ENCODE data around the gene TRAPPC5.

The TRAPPC5 gene

DNA sequence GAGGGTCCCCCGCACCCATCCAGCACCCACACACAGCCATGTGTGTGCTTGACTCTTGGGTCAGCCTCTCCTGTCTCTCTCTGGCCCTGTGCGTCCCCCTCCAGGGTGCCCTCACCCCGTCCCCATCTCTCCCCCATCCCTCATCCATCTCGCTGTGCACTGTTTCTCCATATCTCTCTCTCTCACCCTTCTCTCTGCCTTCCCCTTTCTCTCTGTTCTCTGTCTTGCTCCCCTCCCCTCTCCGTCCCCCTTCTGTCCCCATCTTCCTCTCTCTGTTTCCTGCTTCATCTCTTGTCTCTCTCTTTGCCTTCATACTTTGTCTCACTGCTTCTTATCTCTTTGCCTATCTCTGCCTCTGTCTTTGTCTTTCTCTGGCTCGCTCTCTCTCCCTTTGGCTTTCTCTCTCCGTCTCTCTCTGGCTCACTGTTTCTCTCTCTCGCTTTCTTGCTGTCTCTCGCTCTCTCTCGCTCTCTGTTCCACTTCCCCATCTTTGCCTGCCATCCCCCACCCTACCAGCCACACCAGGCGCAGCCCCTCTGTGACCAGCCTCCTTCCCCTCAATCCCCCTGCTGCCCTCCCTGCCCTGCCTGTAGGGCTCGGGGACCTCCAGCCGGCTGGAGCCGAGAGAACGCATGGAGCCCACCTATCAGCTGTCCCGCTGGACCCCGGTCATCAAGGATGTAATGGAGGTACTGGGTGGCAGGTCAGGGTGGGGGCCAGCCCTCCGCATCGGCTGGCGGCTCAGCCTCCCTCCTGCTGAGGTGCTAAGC lies 34.8 kb upstream of the TRAPPC5 start:
- no peak for DNase-seq (ENCODE audit: low read depth, low spot score)

- no peak for DNase-seq (ENCODE audit: low read depth, low spot score)
Measured at GRCh38 chr19:7646426-7646700, 34.3 kb upstream of the TRAPPC5 start.

GRCh38 chr19:7647156-7647555 lies 33.5 kb upstream of the TRAPPC5 start:
- no peak for DNase-seq (ENCODE audit: low read depth, low spot score)

DNA sequence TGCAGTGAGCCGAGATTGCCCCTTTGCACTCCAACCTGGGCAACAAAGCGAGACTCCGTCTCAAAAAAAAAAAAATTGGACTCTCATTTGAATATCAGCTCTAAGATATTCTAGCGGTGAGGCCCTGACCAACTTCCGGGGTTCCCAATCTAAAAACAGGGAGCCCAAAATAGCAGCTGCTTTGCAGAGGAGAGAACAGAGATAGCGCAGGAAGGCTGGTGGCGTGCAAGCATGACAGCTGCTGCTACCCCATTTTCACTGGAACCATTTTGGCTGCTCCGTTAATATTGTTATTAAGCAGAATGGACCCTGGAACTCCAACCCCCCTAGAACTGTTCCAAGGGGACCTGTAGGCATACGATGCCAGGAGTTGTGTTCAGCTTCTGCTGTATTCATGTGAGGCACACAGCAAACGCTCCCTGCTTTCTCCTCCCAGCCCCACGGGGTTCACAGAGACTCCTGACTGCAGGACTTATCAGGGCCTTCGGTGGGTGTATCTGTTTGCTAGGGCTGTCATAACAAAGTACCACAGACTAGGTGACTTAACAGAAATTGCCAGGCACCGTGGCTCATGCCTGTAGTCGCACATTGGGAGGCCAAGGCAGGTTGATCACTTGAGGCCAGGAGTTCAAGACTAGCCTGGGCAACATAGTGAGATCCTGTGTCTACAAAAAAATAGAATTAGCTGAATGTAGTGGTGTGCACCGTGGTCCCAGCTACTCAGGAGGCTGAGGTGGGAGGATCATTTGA lies 32.2 kb upstream of the TRAPPC5 start:
- no peak for DNase-seq (ENCODE audit: low read depth, low spot score)

DNA sequence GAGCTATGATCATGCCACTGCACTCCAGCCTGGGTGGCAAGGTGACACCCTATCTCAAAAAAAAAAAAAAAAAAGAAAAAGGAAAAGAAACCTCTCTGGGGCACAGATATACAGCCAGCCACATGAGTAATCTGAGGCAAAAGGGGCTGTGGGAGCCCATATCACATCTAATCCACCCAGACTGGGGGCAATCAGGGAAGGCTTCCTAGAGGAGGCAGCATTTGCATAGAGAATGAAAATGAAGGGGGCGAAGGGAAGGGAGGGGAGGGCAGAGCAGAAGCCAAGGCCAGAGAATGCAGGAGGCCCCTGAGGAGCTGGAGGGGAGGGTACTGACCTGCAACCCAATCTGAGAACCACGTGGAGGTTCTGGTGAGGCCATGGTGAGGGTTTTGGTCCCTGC lies 30.5 kb upstream of the TRAPPC5 start:
- no peak for DNase-seq (ENCODE audit: low read depth, low spot score)

DNA sequence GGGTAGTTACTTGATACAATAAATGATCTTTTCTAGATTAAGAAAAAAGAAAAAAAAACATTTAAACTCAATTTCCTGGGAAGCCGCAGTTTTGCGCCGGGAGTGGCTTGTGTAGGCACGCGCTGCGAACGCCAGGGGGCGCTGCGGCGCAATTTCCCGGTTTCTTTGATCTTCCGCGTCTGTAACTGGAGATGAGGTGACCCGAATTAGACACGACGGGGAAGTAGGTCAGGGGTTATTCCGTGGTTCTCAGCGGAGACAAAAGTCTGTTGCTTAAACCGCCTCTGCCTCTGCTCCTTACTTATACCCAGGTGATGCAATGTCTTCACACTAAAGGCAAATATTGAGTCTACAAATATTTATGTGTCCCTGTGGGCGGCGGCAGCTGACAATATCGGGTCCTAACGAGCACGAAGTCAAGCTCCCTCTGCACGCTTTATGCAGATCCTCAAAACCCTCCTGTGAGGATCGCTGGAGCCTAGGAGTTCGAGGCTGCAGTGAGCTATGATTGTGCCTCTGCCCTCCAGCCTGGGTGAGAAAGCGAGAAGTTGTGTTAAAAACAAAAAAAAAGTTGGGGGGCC lies 28.5 kb upstream of the TRAPPC5 start:
- peak; percentile 79 for DNase-seq (ENCODE audit: low read depth, low spot score)

DNA sequence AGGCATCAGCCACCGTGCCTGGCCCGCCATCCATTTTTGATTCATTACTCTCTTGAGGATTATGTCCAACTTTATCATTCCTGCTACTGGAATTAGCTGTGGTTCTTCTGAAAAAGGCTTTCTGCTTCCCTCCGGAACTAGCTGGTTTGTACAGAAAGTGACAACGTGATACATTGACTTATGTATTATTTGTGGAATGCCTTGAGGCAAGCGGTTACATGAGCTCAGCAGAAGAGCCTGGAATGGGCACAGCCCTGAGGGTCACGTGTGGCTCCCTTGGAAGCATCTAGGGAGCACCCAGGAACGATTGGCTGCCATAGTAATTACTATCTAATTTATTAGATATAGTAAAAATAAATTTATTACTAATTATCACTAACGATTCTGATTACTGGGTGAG lies 26.2 kb upstream of the TRAPPC5 start:
- no peak for DNase-seq (ENCODE audit: low read depth, low spot score)

GRCh38 chr19:7655581-7655980 lies 25.1 kb upstream of the TRAPPC5 start:
- no peak for DNase-seq (ENCODE audit: low read depth, low spot score)

DNA sequence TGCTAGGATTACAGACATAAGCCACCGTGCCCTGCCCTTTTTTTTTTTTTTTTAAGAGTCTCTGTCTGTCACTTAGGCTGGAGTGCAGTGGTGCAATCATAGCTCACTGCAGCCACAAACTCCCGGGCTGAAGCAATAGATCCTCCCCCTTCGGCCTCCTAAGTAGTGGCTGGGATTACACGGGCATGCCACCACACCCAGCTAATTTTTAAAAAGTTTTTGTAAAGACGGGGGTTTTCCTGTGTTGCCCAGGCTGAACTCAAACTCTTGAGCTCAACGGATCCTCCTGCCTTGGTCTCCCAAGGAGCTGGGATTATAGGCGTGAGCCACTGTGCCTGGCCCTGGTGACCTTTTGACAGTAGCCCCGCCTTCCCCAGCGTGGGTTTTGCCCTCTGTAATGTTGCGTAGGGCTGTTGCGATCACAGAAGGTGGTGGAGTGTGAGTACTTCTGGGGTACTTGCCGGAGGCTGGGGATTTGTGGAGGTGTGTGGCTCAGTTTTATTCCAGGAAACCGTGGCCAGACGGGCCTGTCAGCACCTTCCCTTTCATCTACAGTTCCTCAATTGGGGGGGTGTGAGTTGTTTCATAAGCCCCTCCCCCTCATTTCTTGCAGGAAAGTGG lies 23.4 kb upstream of the TRAPPC5 start:
- no peak for DNase-seq (ENCODE audit: low read depth, low spot score)

GRCh38 chr19:7658219-7658686 lies 22.4 kb upstream of the TRAPPC5 start:
- DNase-seq (ENCODE audit: low read depth, low spot score), result no peak

DNA sequence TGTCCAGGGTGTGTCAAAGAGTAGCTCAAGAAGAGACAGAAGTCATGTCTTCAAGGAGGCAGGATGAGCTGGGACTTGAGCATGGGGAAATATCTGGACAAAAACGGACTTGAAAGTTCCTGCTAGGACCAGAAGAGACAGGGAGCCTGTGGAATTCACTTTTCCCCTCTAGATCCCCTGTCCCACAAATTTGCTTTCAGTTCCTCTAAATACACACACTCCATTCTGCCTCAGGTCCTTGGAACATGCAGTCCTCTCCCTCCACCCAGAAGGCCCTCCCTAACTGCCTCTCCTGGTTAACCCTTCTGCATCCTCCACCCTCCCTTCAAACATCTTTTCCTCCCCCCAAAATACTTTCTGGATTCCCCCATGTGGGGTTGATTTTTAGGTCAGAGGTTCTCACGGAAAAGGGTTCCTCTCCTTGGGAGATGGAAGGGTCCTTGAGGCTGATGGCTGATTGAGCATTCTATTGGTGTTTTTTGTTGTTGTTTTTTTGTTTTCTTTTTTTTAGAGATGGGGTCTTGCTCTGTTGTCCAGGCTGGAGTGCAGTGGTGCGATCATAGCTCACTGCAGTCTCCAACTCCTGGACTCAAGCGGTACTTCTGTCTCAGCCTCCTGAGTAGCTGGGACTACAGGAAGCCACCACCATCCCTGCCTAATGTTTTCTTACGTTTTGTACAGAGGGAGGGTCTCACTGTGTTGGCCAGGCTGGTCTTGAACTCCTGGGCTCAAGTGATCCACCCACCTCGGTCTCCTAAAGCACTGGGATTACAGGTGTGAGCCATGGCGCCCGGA lies 18.7 kb upstream of the TRAPPC5 start:
- no peak for DNase-seq (ENCODE audit: low read depth, low spot score)

DNA sequence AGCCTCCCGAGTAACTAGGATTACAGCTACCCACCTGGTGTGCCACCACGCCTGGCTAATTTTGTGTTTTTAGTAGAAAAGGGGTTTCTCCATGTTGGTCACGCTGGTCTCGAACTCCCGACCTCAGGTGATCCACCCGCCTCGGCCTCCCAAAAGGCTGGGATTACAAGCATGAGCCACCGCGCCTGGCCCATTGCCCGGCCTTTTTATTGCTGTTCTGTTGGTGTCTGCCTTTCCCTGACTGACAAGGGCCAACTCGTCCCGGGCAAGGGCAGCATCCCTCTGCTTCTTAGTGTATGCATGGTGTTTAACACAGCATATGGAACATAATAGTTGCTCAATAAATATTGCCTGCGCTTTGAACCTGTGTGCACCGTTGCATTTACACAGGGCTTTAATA lies 18.0 kb upstream of the TRAPPC5 start:
- DNase-seq (ENCODE audit: low read depth, low spot score), result no peak

- DNase-seq (ENCODE audit: low read depth, low spot score), result no peak
Measured at GRCh38 chr19:7663706-7664105, 16.9 kb upstream of the TRAPPC5 start.

DNA sequence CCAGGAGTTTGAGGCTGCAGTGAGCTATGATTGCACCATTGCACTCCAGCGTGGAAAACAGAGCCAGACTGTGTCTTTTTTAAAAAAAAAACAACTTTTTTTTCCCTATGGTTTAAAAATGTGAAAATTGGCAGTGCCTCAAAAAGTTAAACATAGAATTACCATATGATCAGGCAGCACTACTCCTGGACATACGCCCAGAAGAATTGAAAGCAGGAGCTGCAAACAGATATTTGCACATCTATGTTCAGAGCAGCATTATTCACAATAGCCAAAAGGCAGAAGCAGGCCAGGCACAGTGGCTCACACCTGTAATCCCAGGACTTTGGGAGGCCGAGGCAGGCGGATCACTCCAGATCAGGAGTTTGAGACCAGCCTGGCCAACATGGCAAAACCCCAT lies 15.6 kb upstream of the TRAPPC5 start:
- no peak for DNase-seq (ENCODE audit: low read depth, low spot score)

- DNase-seq (ENCODE audit: low read depth, low spot score), result no peak
Measured at GRCh38 chr19:7668842-7669241, 11.8 kb upstream of the TRAPPC5 start, which contains the start of gene RETN. TSS of gene RETN (plus strand) at chr19:7669049. CDS start at chr19:7669327, 278 bp downstream.

- no peak for DNase-seq (ENCODE audit: low read depth, low spot score)
Measured at GRCh38 chr19:7669641-7670040, 11.0 kb upstream of the TRAPPC5 start.

DNA sequence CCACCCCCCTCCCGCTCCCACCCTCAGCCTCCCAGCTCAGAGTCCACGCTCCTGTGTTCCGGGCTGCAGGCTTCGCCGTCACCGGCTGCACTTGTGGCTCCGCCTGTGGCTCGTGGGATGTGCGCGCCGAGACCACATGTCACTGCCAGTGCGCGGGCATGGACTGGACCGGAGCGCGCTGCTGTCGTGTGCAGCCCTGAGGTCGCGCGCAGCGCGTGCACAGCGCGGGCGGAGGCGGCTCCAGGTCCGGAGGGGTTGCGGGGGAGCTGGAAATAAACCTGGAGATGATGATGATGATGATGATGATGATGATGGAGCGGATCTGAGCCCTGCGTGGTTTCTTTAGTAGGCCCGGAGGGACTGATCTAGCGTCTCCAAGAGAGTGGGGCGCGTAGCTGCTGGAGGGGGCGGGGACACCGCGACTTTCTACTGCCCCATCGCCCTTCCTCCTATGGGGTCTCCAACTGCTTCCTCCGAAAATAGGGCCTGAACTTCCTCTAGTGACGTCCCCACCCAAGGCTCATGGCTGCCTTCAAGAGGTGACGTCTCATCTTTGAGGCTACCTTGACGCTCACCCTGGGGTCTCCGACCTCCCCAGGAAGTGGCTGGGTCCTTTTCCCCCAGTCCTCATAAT lies 10.4 kb upstream of the TRAPPC5 start:
- peak; percentile 17 for DNase-seq (ENCODE audit: low read depth, low spot score)

DNA sequence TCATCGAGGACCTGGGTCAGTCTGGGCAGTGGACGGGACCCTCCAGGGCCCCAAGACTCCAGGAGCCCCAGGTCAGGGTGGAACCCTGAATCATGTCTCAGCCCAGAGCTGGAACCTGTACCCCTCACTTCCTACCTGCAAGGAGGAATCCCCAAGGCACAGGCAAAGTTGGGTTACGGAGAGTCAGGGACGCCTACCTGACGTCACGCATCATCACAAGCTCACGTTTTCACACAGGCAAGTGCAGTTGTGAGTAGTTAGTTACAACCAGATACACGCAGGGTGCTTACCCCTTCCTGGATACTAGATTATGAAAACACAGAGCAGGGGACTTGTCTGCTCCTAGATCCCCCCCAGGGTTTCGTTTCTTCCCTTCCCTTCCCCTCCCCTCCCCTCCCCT lies 9.8 kb upstream of the TRAPPC5 start:
- no peak for DNase-seq (ENCODE audit: low read depth, low spot score)

DNA sequence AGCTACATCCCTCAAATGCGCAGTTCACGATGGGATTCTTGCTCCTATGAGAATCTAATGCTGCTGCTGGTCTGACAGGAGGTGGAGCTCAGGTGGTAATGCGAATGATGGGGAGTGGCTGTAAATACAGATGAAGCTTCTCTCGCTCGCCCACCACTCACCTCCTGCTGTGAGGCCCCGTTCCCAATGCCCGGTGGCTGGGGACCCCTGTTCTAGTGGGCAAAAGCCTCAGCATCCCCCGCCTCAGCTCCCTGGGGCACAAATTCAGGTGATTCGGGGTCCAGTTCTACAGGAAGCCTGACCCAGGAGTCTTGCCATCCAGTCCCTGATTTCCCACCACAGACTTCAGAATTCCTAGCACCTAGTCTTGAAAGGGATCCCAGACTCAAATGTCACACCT lies 8.1 kb upstream of the TRAPPC5 start:
- DNase-seq (ENCODE audit: low read depth, low spot score), result no peak

- DNase-seq (ENCODE audit: low read depth, low spot score), result peak; percentile 26
Measured at GRCh38 chr19:7674010-7675005, 6.3 kb upstream of the TRAPPC5 start.
